ENCODE data around the gene CHPT1. TPM values are rescaled to one million over a fixed set of nuclear protein-coding genes. Genes with fewer than 3 reads are reported as not detected.
A peak's percentile ranks its signal among the peaks of the same experiment; 100 is the strongest.

The CHPT1 gene
- total RNA-seq, 1 donor from 2014 or later: 42.7 TPM

- no peak for DNase-seq (ENCODE audit: low read depth in 2 of 2)
Measured at GRCh38 chr12:101761350-101761749, 63.9 kb downstream of the CHPT1 start.

- no peak for DNase-seq (ENCODE audit: low read depth in 2 of 2)
Measured at GRCh38 chr12:101761781-101762180, 64.3 kb downstream of the CHPT1 start.

- no peak for DNase-seq (ENCODE audit: low read depth in 2 of 2)
Measured at GRCh38 chr12:101763246-101763931, 65.9 kb downstream of the CHPT1 start.

- DNase-seq (ENCODE audit: low read depth in 2 of 2): no peak
Measured at GRCh38 chr12:101764051-101764792, 66.8 kb downstream of the CHPT1 start.

- DNase-seq (ENCODE audit: low read depth in 2 of 2): no peak
Measured at GRCh38 chr12:101767537-101767936, 70.1 kb downstream of the CHPT1 start.

- DNase-seq (ENCODE audit: low read depth in 2 of 2): no peak
Measured at GRCh38 chr12:101768781-101769180, 71.3 kb downstream of the CHPT1 start.

- no peak for DNase-seq (ENCODE audit: low read depth in 2 of 2)
Measured at GRCh38 chr12:101769865-101770264, 72.4 kb downstream of the CHPT1 start.

GRCh38 chr12:101772012-101772775 lies 74.8 kb downstream of the CHPT1 start:
- no peak for DNase-seq (ENCODE audit: low read depth in 2 of 2)

- DNase-seq (ENCODE audit: low read depth in 2 of 2): peak; percentile 82 to 87
Measured at GRCh38 chr12:101773650-101774162, 76.3 kb downstream of the CHPT1 start.

GRCh38 chr12:101775816-101776215 lies 78.4 kb downstream of the CHPT1 start:
- no peak for DNase-seq (ENCODE audit: low read depth in 2 of 2)

GRCh38 chr12:101777485-101777884 lies 80.0 kb downstream of the CHPT1 start:
- peak in 1 of 2 donors; percentile 17 for DNase-seq (ENCODE audit: low read depth in 2 of 2)

GRCh38 chr12:101777978-101778377 lies 80.5 kb downstream of the CHPT1 start:
- DNase-seq (ENCODE audit: low read depth in 2 of 2): no peak

Other genes with a start within 250 kb of the CHPT1 start
- not detected in 2 replicates for gene SPIC, start 222.3 kb upstream of the CHPT1 start, total RNA-seq
- not detected in 2 replicates for gene MYBPC1, start 102.7 kb upstream of the CHPT1 start, total RNA-seq
- under 0.01 TPM in 1 of 2 replicates, not detected in the other for gene SYCP3, start 41.8 kb downstream of the CHPT1 start, total RNA-seq
- 23.5 and 25.0 TPM in 2 replicates for gene GNPTAB, start 133.3 kb downstream of the CHPT1 start, total RNA-seq
- gene DRAM1, start 179.9 kb downstream of the CHPT1 start, total RNA-seq: 23.6 and 26.8 TPM in 2 replicates